HepG2 (cell line): ENCODE results near the gene ZNF548. TPM values are rescaled to one million over a fixed set of nuclear protein-coding genes. Genes with fewer than 3 reads are reported as not detected.

Experiments used
- ASH2L ChIP-seq: fragments of 300-600, 200-600 bp; sonication (generic); IDR thresholded peaks from 2 replicates; pipeline ENCODE4 v1.7.0; 2017; ENCODE audit warnings: low read depth, mild to moderate bottlenecking, moderate library complexity, mixed read lengths, low read length; ENCODE audit not compliant: insufficient read length
- ETV6 ChIP-seq: sonication (generic); formaldehyde crosslinking; conservative IDR thresholded peaks from 2 replicates; pipeline ENCODE4 v1.4.0; 2020; ENCODE audit warnings: missing genetic modification reagents
- HCFC1 ChIP-seq: fragments of 150-350 bp; IDR thresholded peaks from 2 replicates; pipeline ENCODE4 v1.6.1; 2014; ENCODE audit warnings: low read depth, low read length
- IRF2 ChIP-seq: IDR thresholded peaks from 2 replicates; pipeline ENCODE4 v1.6.1; 2018; ENCODE audit warnings: missing genetic modification reagents, missing compliant biosample characterization
- LCORL ChIP-seq, 2 experiments: fragments of 450-650 bp in 1 of 2; sonication (generic) in 1 of 2; formaldehyde crosslinking in 1 of 2; IDR thresholded peaks; 2 replicates each; pipeline versions ENCODE4 v1.5.0 to v1.6.1; 2017 to 2020; ENCODE audit warnings: antibody characterized with exemption in 1 of 2, missing genetic modification reagents in 1 of 2
- MIER2 ChIP-seq: IDR thresholded peaks from 2 replicates; pipeline ENCODE4 v1.6.1; 2016; ENCODE audit warnings: missing biosample characterization, missing genetic modification reagents
- NR2F1 ChIP-seq, 2 experiments: fragments of 450-650 bp in 1 of 2; formaldehyde crosslinking in 1 of 2; IDR thresholded peaks; 2 replicates each; pipeline versions ENCODE4 v1.5.0 to v1.6.1; 2016 to 2020; ENCODE audit warnings: mild to moderate bottlenecking in 1 of 2, missing compliant biosample characterization in 1 of 2, missing genetic modification reagents in 1 of 2, moderate library complexity in 1 of 2
- SOX13 ChIP-seq, 3 experiments: fragments of 450-650 bp in 1 of 3; sonication (generic) in 1 of 3; formaldehyde crosslinking in 1 of 3; IDR thresholded peaks in 2 of 3; conservative IDR thresholded peaks in 1 of 3; 2 replicates each; pipeline versions ENCODE4 v1.5.0 to v1.6.1; 2016 to 2020; ENCODE audit warnings: antibody characterized with exemption in 1 of 3, mild to moderate bottlenecking in 1 of 3, missing compliant biosample characterization in 1 of 3, missing genetic modification reagents in 1 of 3, moderate library complexity in 1 of 3
- ZNF563 ChIP-seq: sonication (generic); formaldehyde crosslinking; IDR thresholded peaks from 2 replicates; pipeline ENCODE4 v1.8.0; 2022; ENCODE audit warnings: mild to moderate bottlenecking, moderate library complexity, missing genetic modification reagents
- ZNF564 ChIP-seq: sonication (generic); formaldehyde crosslinking; IDR thresholded peaks from 2 replicates; pipeline ENCODE4 v1.8.1; 2023; ENCODE audit warnings: mild to moderate bottlenecking, missing genetic modification reagents
- ZNF724P ChIP-seq: sonication (generic); formaldehyde crosslinking; IDR thresholded peaks from 2 replicates; pipeline ENCODE4 v1.8.0; 2022; ENCODE audit warnings: missing genetic modification reagents, borderline replicate concordance
- polyA plus RNA-seq, 8 experiments: library from polyadenylated mRNA; depleted of rRNA in 3 of 8; stranded (reverse) in 7 of 8; unstranded in 1 of 8; fragments of >200 nt; fragmentation: Illumina TruSeq in 4 of 8; extraction: Trizol in 4 of 8; gene quantifications; 2 replicates each; pipeline versions ENCODE4 v1.2.1 to v1.2.3, GENCODE V29; 2011 to 2016; ENCODE audit warnings: low read depth in 4 of 8, missing spikeins in 1 of 8, mixed read lengths in 1 of 8; ENCODE audit not compliant: insufficient read depth in 1 of 8
- total RNA-seq, 5 experiments: library from RNA; depleted of rRNA; stranded (reverse); fragments of >200 nt; fragmentation: Illumina TruSeq; extraction: Trizol; gene quantifications; 2 replicates each; pipeline ENCODE4 v1.2.3, GENCODE V29; 2016; ENCODE audit warnings: low read depth in 1 of 5
- TF ChIP-seq, protein P1 (sequence below): sonication (generic); formaldehyde crosslinking; IDR thresholded peaks from 2 replicates; pipeline ENCODE4 v1.4.0; 2020; ENCODE audit warnings: missing genetic modification reagents, borderline replicate concordance
- TF ChIP-seq, protein P2 (sequence below): sonication (generic); formaldehyde crosslinking; IDR thresholded peaks from 2 replicates; pipeline ENCODE4 v1.4.0; 2020; ENCODE audit warnings: low read depth, mild to moderate bottlenecking, missing genetic modification reagents
- TF ChIP-seq, protein P3 (sequence below): sonication (generic); formaldehyde crosslinking; IDR thresholded peaks from 2 replicates; pipeline ENCODE4 v1.4.0; 2020; ENCODE audit warnings: mild to moderate bottlenecking, missing genetic modification reagents
- TF ChIP-seq, protein P4 (sequence below): sonication (generic); formaldehyde crosslinking; IDR thresholded peaks from 2 replicates; pipeline ENCODE4 v1.5.1; 2020; ENCODE audit warnings: missing genetic modification reagents, mild to moderate bottlenecking, borderline replicate concordance
- TF ChIP-seq, protein P5 (sequence below): sonication (generic); formaldehyde crosslinking; conservative IDR thresholded peaks from 2 replicates; pipeline ENCODE4 v1.8.0; 2022; ENCODE audit warnings: mild to moderate bottlenecking, moderate library complexity, missing genetic modification reagents

Gene ZNF548
- total and polyA plus RNA-seq, 2 of the 13 experiments (the other 11 are each of a cell fraction or from before 2014, with no cell fraction given): 19.6 to 24.9 TPM

DNA sequence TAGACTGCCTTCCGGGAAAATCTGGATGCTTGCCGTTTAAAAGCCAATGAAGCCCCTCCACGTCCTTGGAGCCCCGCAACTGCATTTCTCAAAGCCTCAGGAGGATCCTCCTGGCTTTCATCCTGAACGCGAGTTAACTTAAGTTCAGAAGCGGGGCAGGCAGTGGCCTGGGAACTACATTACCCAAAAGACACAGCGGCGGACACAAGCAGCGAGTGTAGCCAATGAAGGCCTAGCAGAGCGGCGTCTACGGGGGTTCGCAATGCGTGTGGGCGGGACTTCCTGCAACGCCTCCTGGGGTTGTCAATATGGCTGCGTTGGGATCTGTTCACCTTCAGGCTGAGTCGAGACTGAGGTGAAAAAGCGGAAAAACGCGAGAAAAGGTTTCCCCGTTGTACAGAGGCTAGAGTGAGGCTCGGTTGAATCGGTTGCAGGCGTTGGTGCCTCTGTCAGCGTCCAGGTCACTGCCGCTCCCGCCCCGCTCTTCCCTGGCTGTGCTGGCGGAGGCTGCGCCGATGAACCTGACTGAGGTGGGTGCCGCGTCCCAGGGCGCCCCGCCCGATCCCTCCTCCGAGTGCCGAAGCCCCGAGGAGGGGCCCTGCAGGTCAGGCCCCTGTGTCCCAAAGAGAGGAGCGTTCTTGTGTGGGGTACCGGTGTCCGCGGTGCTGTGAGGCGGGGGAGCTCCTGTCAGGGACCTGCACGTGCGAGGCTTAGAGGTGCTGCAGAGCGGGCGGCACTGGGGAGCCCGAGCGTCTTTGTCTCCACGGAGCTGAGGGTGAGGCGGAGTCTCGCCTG, 21.4 kb downstream of the ZNF548 start, which contains the start of gene ZNF17 (continued):
- TF ChIP-seq, protein P1, sequence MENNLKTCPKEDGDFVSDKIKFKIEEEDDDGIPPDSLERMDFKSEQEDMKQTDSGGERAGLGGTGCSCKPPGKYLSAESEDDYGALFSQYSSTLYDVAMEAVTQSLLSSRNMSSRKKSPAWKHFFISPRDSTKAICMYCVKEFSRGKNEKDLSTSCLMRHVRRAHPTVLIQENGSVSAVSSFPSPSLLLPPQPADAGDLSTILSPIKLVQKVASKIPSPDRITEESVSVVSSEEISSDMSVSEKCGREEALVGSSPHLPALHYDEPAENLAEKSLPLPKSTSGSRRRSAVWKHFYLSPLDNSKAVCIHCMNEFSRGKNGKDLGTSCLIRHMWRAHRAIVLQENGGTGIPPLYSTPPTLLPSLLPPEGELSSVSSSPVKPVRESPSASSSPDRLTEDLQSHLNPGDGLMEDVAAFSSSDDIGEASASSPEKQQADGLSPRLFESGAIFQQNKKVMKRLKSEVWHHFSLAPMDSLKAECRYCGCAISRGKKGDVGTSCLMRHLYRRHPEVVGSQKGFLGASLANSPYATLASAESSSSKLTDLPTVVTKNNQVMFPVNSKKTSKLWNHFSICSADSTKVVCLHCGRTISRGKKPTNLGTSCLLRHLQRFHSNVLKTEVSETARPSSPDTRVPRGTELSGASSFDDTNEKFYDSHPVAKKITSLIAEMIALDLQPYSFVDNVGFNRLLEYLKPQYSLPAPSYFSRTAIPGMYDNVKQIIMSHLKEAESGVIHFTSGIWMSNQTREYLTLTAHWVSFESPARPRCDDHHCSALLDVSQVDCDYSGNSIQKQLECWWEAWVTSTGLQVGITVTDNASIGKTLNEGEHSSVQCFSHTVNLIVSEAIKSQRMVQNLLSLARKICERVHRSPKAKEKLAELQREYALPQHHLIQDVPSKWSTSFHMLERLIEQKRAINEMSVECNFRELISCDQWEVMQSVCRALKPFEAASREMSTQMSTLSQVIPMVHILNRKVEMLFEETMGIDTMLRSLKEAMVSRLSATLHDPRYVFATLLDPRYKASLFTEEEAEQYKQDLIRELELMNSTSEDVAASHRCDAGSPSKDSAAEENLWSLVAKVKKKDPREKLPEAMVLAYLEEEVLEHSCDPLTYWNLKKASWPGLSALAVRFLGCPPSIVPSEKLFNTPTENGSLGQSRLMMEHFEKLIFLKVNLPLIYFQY (CRISPR knock-in tag): 0 out of 2 replicates have a peak, but pooled peaks have one; percentile 25
- TF ChIP-seq MIER2 (CRISPR knock-in tag) (no peak), ASH2L (peak; percentile 69), SOX13 (IDR thresholded peaks at IDR 0.05) (no peak), SOX13 (CRISPR knock-in tag; conservative IDR thresholded peaks at IDR 0.05 in 1 of 2, IDR thresholded peaks at IDR 0.05 in 1 of 2) (peak in 1 of 2 experiments; percentile 19; a peak in 1 of 4 replicates), NR2F1 (CRISPR knock-in tag; IDR thresholded peaks at IDR 0.05) (no peak), HCFC1 (peak; percentile 94), ZNF563 (CRISPR knock-in tag) (no peak), ZNF724P (0 out of 2 replicates have a peak, but pooled peaks have one; percentile 28), LCORL (IDR thresholded peaks at IDR 0.05) (no peak), LCORL (CRISPR knock-in tag; IDR thresholded peaks at IDR 0.05) (no peak), IRF2 (peak; percentile 93), ETV6 (CRISPR knock-in tag) (no peak), ZNF564 (CRISPR knock-in tag) (0 out of 2 replicates have a peak, but pooled peaks have one; percentile 47)
- TF ChIP-seq, protein P2, sequence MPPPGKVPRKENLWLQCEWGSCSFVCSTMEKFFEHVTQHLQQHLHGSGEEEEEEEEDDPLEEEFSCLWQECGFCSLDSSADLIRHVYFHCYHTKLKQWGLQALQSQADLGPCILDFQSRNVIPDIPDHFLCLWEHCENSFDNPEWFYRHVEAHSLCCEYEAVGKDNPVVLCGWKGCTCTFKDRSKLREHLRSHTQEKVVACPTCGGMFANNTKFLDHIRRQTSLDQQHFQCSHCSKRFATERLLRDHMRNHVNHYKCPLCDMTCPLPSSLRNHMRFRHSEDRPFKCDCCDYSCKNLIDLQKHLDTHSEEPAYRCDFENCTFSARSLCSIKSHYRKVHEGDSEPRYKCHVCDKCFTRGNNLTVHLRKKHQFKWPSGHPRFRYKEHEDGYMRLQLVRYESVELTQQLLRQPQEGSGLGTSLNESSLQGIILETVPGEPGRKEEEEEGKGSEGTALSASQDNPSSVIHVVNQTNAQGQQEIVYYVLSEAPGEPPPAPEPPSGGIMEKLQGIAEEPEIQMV: no peak
- TF ChIP-seq, protein P3, sequence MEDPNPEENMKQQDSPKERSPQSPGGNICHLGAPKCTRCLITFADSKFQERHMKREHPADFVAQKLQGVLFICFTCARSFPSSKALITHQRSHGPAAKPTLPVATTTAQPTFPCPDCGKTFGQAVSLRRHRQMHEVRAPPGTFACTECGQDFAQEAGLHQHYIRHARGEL (CRISPR knock-in tag): 0 out of 2 replicates have a peak, but pooled peaks have one; percentile 17
- TF ChIP-seq, protein P4, sequence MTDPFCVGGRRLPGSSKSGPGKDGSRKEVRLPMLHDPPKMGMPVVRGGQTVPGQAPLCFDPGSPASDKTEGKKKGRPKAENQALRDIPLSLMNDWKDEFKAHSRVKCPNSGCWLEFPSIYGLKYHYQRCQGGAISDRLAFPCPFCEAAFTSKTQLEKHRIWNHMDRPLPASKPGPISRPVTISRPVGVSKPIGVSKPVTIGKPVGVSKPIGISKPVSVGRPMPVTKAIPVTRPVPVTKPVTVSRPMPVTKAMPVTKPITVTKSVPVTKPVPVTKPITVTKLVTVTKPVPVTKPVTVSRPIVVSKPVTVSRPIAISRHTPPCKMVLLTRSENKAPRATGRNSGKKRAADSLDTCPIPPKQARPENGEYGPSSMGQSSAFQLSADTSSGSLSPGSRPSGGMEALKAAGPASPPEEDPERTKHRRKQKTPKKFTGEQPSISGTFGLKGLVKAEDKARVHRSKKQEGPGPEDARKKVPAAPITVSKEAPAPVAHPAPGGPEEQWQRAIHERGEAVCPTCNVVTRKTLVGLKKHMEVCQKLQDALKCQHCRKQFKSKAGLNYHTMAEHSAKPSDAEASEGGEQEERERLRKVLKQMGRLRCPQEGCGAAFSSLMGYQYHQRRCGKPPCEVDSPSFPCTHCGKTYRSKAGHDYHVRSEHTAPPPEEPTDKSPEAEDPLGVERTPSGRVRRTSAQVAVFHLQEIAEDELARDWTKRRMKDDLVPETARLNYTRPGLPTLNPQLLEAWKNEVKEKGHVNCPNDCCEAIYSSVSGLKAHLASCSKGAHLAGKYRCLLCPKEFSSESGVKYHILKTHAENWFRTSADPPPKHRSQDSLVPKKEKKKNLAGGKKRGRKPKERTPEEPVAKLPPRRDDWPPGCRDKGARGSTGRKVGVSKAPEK (CRISPR knock-in tag): no peak
- TF ChIP-seq, protein P5, sequence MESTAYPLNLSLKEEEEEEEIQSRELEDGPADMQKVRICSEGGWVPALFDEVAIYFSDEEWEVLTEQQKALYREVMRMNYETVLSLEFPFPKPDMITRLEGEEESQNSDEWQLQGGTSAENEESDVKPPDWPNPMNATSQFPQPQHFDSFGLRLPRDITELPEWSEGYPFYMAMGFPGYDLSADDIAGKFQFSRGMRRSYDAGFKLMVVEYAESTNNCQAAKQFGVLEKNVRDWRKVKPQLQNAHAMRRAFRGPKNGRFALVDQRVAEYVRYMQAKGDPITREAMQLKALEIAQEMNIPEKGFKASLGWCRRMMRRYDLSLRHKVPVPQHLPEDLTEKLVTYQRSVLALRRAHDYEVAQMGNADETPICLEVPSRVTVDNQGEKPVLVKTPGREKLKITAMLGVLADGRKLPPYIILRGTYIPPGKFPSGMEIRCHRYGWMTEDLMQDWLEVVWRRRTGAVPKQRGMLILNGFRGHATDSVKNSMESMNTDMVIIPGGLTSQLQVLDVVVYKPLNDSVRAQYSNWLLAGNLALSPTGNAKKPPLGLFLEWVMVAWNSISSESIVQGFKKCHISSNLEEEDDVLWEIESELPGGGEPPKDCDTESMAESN: peak; percentile 69; the same call in 1 of the 2 replicates
